HEK293T (cell line): ENCODE results near the gene SLC35E2B.
"Not testable (repeated sequence)": the region's sequence is repeated elsewhere in the genome, so short reads cannot be mapped to it uniquely, and the experiment has no call there.

ENCODE experiments used
- BHLHE40 ChIP-seq: fragments of 450-650 bp; IDR thresholded peaks from 2 replicates; pipeline ENCODE4 v1.6.1; 2016; ENCODE audit warnings: mild to moderate bottlenecking, moderate library complexity, borderline replicate concordance
- FOXA1 ChIP-seq: fragments of 450-650 bp; IDR thresholded peaks from 2 replicates; pipeline ENCODE4 v1.6.1; 2016; ENCODE audit warnings: mild to moderate bottlenecking
- FOXK2 ChIP-seq: fragments of 450-650 bp; IDR thresholded peaks from 2 replicates; pipeline ENCODE4 v1.6.1; 2016; ENCODE audit warnings: mild to moderate bottlenecking
- PKNOX1 ChIP-seq: fragments of 450-650 bp; IDR thresholded peaks from 2 replicates; pipeline ENCODE4 v1.6.1; 2016
- SP1 ChIP-seq: fragments of 450-650 bp; IDR thresholded peaks from 2 replicates; pipeline ENCODE4 v1.6.1; 2017
- TARDBP ChIP-seq: fragments of 450-650 bp; IDR thresholded peaks from 2 replicates; pipeline ENCODE4 v1.6.1; 2016

DNA sequence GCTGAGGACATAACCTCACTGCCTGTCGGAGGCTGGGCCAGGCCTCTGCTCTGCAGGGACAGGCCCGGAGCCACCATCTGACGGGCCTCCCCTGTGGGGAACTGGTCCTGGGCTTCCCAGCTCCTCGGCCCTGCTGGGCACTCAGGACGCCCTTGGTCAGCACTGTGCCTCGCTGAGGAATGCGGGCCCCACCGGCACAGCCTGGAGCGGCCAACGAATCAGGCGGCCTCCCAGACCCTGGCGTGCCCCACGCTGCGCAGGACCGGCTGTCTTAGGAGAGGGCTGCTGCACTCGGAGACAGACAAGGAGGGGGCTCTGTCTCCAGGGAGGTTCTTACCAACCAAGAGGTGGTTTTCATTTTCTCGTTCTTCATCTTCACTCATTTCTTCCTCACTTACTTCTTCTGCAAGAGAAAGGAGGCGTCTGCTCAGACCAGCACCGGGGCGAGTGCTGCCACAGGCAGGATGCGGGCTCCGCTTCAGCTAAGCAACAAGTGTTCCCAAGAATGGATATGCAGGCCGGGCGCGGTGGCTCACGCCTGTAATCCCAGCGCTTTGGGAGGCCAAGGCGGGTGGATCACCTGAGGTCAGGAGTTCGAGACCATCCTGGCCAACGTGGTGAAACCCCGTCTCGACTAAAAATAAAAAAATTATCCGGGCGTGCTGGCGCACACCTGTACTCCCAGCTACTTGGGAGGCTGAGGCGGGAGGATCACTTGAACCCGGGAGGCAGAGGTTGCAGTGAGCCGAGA lies 51.7 kb downstream of the SLC35E2B start:
- TF ChIP-seq SP1, BHLHE40, FOXA1, FOXK2, PKNOX1, TARDBP: not testable (repeated sequence)
